H1 (cell line): ENCODE data around the gene HMGXB3. TPM values are rescaled to one million over a fixed set of nuclear protein-coding genes. Genes with fewer than 3 reads are reported as not detected.

Source experiments
- CEBPB ChIP-seq: IDR thresholded peaks from 2 replicates; pipeline ENCODE4 v1.6.1; 2012; ENCODE audit warnings: low read depth, low read length
- CREB1 ChIP-seq: IDR thresholded peaks from 2 replicates; pipeline ENCODE4 v1.6.1; 2012; ENCODE audit warnings: inconsistent platforms
- KDM4A ChIP-seq: IDR thresholded peaks from one replicate; pipeline ENCODE4 v1.7.1; 2012; ENCODE audit warnings: low read depth, mild to moderate bottlenecking, moderate library complexity, low read length, inconsistent platforms; ENCODE audit not compliant: severe bottlenecking
- SUZ12 ChIP-seq: fragments of 200-600 bp; sonication (generic); IDR thresholded peaks from 2 replicates; pipeline ENCODE4 v1.6.1; 2012; ENCODE audit warnings: mild to moderate bottlenecking, inconsistent platforms, low read length, moderate library complexity, mixed read lengths
- TEAD4 ChIP-seq: IDR thresholded peaks from 2 replicates; pipeline ENCODE4 v1.6.1; 2012; ENCODE audit warnings: low read depth, low read length, inconsistent platforms, mixed read lengths
- YY1 ChIP-seq: IDR thresholded peaks from 2 replicates; pipeline ENCODE4 v1.6.1; 2011; ENCODE audit warnings: low read depth, mild to moderate bottlenecking, low read length
- polyA plus RNA-seq, 7 experiments: library from polyadenylated mRNA; depleted of rRNA in 3 of 7; stranded (reverse) in 5 of 7; unstranded in 2 of 7; fragments of >200 nt in 5 of 7; fragments of 200-250 nt in 2 of 7; gene quantifications; 1 replicate in 5 of 7; 2 replicates in 1 of 7; 4 replicates in 1 of 7; pipeline versions ENCODE4 v1.2.1 to v1.2.3, GENCODE V29; 2011 to 2013; ENCODE audit warnings: missing spikeins in 2 of 7, mixed read lengths in 2 of 7
- total RNA-seq: library from RNA; stranded (reverse); fragmentation: NEBNext Ultra II Directional; extraction: Animal tissue kit (Norgen Biotek cat#: 25700); gene quantifications from 2 replicates; pipeline ENCODE4 v1.2.1, GENCODE V29; 2021

HMGXB3 gene
- total and polyA plus RNA-seq, 2 of the 8 experiments (the other 6 are each of a cell fraction or from before 2014, with no cell fraction given): 26.8 to 28.0 TPM

DNA sequence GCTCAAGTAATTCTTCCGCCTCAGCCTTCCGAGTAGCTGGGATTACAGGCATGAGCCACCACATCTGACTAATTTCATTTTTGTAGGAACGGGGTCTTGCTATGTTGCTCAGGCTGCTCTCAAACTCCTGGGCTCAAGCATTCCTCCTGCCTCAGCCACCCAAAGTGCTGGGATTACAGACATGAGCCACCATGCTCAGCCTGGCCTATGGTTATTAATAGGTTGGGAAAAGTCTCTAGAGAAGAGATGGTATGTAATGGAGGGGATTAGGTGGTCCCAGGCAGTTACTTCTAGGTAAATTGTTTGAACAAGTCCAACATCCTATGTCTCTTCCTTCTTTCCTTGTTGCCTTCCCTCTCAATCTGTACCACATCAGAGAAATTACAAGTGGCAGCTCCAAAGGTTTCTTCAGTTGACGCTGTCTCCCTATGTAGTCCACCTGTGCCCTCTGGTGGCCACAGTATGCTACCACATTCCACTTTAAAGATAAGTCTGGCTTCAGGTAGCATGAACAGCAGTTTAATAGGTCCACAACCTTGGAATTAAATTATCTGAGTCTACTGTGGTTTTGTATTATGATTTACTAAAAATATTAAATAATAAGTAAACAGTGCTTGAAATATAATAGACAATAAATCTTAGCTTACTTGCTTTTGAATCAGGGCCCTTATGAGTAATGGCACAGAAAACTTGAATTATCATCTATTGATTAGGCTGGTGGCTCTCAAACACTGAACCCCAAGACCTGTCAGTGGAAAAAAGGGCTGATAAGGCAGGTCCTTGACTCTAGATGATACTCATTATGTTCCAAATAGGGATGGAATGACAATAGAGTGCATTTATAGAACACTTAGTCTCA is 9.8 kb upstream of the HMGXB3 start (continued):
- no peak for TF ChIP-seq KDM4A
- TF ChIP-seq TEAD4: peak; percentile 74
- TF ChIP-seq CREB1: no peak
- TF ChIP-seq YY1: 0 out of 2 replicates have a peak, but pooled peaks have one; percentile 4
- no peak for TF ChIP-seq SUZ12
- no peak for TF ChIP-seq CEBPB
